NK-92 treated with Interleukin-12 subunit alpha and Interleukin-12 subunit beta, amount 100 ng/mL, for 24 hours (cell line): ENCODE data around the gene CYSLTR1.
"Not testable (repeated sequence)": the region's sequence is repeated elsewhere in the genome, so short reads cannot be mapped to it uniquely, and the experiment has no call there.

ENCODE experiments used
- DNase-seq: peaks from one replicate; lab custom pipeline; 2025; lab: John Stamatoyannopoulos, UW

CYSLTR1 gene, protein sequence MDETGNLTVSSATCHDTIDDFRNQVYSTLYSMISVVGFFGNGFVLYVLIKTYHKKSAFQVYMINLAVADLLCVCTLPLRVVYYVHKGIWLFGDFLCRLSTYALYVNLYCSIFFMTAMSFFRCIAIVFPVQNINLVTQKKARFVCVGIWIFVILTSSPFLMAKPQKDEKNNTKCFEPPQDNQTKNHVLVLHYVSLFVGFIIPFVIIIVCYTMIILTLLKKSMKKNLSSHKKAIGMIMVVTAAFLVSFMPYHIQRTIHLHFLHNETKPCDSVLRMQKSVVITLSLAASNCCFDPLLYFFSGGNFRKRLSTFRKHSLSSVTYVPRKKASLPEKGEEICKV

GRCh38 chrX:78327370-78328086, at the start of gene CYSLTR1:
Gene CYSLTR1 (minus strand): TSS chrX:78327611. CDS start chrX:78273746, 53,865 bp downstream.
- no peak for DNase-seq

GRCh38 chrX:78377186-78377585, 49.8 kb upstream of the CYSLTR1 start:
- DNase-seq, result no peak

- DNase-seq, result no peak
Observed at GRCh38 chrX:78375894-78376293, 48.5 kb upstream of the CYSLTR1 start.

GRCh38 chrX:78366576-78366975, 39.2 kb upstream of the CYSLTR1 start:
- DNase-seq, result no peak

DNA sequence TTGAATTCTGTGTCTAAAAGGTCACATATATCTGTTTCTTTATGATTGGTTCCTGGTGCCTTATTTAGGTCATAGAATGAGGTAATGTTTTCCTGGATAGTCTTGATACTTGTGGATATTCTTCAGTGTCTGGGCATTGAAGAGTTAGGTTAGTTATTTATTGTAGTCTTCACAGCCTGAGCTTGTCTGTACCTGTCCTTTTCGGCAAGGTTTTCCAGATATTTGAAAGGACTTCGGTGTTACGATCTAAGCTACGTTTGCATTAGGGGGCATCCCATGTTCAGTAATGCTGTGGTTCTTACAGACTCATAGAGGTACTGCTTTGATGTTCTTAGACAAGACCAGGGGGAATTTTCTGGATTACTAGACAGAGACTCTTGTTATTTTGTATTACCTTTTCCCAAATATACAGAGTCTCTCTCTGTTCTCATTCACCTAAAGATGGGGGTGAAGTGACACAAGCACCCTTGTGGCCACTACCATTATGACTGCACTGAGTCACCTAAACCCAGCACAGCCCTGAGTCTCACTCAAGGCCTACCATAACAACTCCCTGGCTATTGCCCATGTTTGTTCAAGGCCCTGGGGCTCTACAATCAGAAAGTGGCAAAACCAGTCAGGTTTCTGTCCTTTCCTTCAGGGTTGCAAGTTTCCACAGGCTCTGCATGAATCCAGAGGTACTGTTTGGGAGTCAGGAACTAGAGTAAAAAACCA, 30.1 kb upstream of the CYSLTR1 start:
- no peak for DNase-seq

GRCh38 chrX:78333521-78333920, 6.1 kb upstream of the CYSLTR1 start:
- DNase-seq, result no peak

- DNase-seq, result no peak
Observed at GRCh38 chrX:78331708-78332107, 4.3 kb upstream of the CYSLTR1 start.

DNA sequence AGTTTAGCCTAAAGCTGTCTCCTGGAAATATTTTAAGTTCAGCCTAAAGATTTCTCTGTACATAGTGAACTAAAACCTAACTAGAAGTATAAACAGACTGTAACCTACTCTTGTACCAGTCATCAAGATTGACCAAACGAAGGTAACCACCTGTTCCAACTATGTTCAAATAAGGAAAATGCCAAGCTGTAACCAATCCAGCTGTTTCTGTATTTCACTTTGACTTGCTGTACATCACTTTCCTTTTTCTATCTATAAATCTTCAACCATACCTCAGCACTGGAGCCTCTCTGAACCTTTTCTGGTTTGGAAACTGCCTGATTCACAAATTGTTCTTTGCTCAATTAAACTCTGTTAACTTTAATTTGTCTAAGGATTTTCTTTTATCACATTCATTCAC, 3.1 kb upstream of the CYSLTR1 start:
- no peak for DNase-seq

GRCh38 chrX:78330068-78330467, 2.7 kb upstream of the CYSLTR1 start:
- DNase-seq, result no peak

DNA sequence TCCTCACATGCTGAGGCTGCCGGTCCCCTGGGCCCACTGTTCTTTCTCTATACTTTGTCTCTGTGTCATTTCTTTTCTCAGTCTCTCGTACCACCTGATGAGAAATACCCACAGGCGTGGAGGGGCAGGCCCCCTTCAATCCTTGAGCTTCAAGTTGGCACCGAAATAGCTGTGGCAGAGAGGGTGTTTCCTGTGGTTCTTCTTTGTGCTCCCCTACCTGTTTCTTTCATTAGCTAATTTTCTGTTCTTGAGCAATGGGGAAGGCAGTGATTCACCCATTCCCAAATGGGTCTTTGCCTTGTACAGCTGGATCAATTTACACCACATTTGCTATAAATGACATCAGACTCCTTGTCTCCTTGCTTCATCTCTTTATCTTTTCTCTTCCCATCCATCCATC, 2.1 kb upstream of the CYSLTR1 start:
- no peak for DNase-seq

GRCh38 chrX:78326401-78326800, 1.0 kb downstream of the CYSLTR1 start:
- no peak for DNase-seq

- DNase-seq, result no peak
Observed at GRCh38 chrX:78322863-78323262, 4.5 kb downstream of the CYSLTR1 start.

DNA sequence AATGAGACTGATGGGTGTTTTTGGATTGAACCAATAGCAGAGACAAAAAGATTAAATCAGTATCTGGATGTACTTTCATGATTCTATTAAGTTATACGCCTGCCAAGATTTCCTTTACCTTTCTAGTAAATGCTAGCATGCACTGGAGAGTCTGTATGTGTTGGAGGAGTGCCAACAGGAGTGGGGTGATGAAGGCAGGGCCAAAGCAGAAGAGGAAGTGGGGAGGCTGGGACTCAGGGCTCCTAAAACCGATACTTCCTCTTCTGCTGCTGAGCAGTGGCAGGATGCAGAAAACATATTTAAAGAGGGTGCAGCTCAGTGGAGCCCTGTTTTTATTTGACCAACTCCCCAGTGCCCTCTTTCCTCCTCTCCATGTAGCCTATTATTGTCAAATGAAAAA, 5.6 kb downstream of the CYSLTR1 start:
- no peak for DNase-seq

- DNase-seq, result no peak
Observed at GRCh38 chrX:78316265-78316664, 11.1 kb downstream of the CYSLTR1 start.

- DNase-seq, result no peak
Observed at GRCh38 chrX:78315745-78316144, 11.7 kb downstream of the CYSLTR1 start.

GRCh38 chrX:78314561-78314960, 12.8 kb downstream of the CYSLTR1 start:
- no peak for DNase-seq

DNA sequence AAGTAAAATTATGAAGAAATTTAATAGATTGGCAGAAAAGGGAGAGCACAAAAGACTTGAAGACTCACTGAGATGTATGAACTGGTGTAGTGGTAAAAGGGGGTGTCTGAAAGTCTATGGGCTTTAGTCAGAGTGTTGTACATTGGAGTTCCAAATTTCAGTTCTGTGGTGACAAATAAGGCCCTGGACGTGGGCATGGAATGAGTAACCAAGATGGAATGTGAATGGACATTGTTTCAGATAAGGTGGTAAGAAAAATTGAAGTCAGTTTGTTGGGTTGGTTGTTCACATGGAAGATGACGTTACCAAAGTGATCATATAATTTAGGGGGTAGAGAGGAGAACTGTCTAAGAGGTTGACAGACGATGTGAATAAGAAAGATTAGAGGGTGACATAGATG, 13.9 kb downstream of the CYSLTR1 start:
- no peak for DNase-seq

GRCh38 chrX:78307665-78308064, 19.7 kb downstream of the CYSLTR1 start:
- no peak for DNase-seq

- DNase-seq, result no peak
Observed at GRCh38 chrX:78303086-78303485, 24.3 kb downstream of the CYSLTR1 start.

GRCh38 chrX:78300933-78301332, 26.5 kb downstream of the CYSLTR1 start:
- not testable (repeated sequence) for DNase-seq

GRCh38 chrX:78283511-78283910, 43.9 kb downstream of the CYSLTR1 start:
- DNase-seq, result no peak

DNA sequence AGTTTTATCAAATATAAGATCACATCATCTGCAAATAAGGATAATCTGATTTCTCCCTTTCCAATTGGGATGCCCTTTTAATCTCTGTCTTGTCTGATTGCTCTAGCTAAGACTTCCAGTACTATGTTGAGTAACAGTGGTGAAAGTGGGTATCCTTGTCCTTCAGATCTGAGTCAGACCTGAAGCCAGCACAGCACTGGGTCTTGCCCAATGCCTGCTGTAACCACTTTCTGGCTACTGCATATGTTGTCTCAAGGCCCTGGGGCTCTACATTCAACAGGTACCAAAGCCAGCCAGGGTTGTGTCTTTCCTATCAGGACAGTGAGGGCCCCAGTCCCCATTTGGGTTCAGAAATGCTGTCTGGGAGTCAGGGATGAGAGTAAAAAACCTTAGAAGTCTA, 90.3 kb downstream of the CYSLTR1 start:
- DNase-seq, result no peak

DNA sequence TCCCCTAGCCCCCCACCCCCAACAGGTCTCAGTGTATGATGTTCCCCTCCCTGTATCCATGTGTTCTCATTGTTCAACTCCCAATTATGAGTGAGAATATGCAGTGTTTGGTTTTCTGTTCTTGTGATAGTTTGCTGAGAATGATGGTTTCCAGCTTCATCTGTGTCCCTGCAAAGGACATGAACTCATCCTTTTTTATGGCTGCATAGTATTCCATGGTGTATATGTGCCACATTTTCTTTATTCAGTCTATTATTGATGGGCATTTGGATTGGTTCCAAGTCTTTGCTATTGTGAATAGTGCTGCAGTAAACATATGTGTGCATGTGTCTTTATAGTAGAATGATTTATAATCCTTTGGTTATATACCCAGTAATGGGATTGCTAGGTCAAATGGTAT, 101.4 kb downstream of the CYSLTR1 start:
- DNase-seq, result not testable (repeated sequence)
